ENCODE measurements around the gene ENTR1. TPM values are rescaled to one million over a fixed set of nuclear protein-coding genes. Genes with fewer than 3 reads are reported as not detected.

Gene ENTR1
- total RNA-seq, 1 donor from 2014 or later: 27.7 TPM

DNA sequence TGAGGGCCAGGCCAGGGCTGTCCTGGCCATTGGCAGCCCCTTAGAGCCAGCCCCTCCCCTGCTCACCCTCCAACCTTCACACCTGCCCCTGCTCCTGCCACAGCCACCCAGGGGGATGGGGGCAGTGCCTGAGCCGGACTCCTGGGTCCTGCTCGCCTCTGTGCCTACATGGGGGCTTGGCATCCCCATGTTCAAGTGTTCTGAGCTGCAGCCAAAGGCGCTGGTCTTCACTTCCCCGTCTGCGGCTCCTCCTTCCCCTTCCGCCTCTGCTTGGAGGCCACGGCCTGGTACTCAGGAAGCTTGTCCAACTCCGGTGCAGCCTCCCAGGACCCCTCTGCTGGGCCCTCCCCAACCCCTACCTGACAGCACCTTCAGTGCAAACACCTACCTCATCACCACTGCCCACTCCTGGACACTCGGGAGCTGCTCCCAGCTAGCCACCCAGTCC, 44.6 kb downstream of the ENTR1 start:
- DNase-seq (ENCODE audit: low spot score in 2 of 2): no peak
- no peak overlapping the region for H3K27ac ChIP-seq
- intact Hi-C loops (cut with DNase I): no loop called here
- no peak overlapping the region for H3K4me3 ChIP-seq
- H3K9me3 ChIP-seq: no peaks in the 10 kb centered on the region
- H3K4me1 ChIP-seq: peaks cover 5 to 8% of the 10 kb centered on the region in 2 donors
- no peaks in the 10 kb centered on the region for H3K27me3 ChIP-seq
- TF ChIP-seq, protein P1, sequence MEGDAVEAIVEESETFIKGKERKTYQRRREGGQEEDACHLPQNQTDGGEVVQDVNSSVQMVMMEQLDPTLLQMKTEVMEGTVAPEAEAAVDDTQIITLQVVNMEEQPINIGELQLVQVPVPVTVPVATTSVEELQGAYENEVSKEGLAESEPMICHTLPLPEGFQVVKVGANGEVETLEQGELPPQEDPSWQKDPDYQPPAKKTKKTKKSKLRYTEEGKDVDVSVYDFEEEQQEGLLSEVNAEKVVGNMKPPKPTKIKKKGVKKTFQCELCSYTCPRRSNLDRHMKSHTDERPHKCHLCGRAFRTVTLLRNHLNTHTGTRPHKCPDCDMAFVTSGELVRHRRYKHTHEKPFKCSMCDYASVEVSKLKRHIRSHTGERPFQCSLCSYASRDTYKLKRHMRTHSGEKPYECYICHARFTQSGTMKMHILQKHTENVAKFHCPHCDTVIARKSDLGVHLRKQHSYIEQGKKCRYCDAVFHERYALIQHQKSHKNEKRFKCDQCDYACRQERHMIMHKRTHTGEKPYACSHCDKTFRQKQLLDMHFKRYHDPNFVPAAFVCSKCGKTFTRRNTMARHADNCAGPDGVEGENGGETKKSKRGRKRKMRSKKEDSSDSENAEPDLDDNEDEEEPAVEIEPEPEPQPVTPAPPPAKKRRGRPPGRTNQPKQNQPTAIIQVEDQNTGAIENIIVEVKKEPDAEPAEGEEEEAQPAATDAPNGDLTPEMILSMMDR (IDR thresholded peaks at IDR 0.05): no peak
- H3K36me3 ChIP-seq: no peaks in the 10 kb centered on the region

DNA sequence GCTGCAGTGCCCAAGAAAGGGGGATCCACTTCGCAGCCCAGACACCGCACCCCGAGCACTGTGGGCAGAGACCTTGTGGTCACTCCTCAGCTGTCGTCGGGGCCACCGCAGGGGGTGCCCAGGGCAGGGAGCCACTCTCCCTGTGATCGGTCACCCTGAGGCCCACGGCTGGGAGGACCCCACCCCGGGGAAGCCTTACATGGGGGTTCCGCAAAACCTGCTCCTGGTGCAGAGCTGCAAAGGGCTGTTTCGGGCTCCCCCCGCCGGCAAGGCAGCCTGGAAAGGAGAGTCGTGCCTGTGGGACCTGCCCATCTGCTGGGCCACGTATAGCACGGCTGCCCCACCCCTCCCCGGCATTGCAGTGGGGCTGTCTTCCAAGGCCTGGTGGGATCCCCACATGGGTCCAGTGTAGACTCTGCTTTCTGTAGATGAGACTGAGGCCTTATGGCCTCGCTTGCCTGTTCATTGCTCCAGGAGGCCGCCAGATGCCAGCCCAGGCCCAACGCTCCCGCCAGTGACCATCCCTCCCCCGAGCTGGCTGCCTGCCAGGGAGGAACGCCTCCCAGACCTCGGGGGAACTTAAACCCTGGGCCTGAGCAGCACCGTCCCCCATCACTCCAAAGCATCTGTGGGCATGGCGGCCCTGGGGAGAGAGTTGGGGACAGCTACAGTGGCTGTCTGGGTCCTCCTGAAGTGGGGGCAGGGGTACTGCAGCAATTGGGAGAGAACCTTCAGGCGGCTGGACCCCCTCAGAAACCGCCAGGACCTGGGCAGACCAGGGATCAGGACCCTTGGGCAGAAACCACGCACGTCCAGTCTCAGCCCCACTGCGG, 45.3 kb downstream of the ENTR1 start:
- Histone ChIP-seq H3K36me3 (no peaks in the 10 kb centered on the region), H3K27me3 (no peaks in the 10 kb centered on the region), H3K27ac (no peak overlapping the region), H3K4me1 (peaks cover 5 to 8% of the 10 kb centered on the region in 2 donors), H3K4me3 (no peak overlapping the region), H3K9me3 (no peaks in the 10 kb centered on the region)
- TF ChIP-seq, protein P1 (IDR thresholded peaks at IDR 0.05): no peak
- DNase-seq (ENCODE audit: low spot score in 2 of 2): no peak
- intact Hi-C loops (cut with DNase I): loop anchor here (5.0 kb wide), 2 partner anchors 53 to 182 kb away; partner anchors contain the start of gene NOTCH1

DNA sequence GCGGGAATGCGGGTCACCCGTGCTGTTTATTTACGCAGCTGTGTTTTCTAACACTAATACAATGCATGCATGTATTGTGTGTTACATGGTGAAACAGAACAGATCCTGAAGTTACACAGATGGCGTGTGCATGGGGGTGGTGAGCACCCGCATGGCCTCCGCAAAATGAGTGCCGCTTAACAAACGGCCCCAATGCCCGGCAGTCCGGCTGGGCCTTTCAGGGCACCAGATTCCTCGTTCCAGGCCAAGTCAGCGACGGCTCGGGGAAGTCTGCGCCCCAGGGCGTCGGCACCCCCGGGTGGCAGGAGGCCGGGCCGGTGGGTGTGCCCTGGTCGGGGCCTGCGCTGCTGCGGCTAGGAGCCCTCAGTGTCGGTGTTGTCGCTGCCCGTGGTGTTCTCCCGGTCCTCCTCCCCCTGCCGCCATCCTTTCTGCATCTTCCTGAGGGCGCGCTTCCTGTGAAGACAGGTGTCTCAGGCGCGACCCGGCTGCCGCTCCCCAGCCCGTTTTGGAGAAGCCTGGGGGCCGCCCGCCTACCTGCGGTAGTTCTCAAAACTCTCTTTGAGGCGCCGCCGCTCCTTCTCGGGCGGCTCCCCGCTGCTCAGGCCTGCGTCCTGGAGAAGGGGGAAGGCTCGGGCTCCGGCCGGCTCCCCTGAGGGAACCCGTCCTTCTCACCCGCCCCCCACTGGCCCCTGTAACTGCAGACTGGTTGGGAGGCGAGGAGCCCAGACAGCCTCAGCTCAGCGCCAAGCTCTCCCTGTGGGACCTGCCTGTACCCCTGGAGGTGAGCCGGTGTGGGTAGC, 46.3 kb downstream of the ENTR1 start:
- Histone ChIP-seq H3K27ac (no peak overlapping the region), H3K4me3 (peak overlapping the region; percentile 86 to 97), H3K9me3 (no peaks in the 10 kb centered on the region), H3K36me3 (peaks cover 0 to 5% of the 10 kb centered on the region in 2 donors), H3K27me3 (no peaks in the 10 kb centered on the region), H3K4me1 (peaks cover 5 to 8% of the 10 kb centered on the region in 2 donors)
- intact Hi-C loops (cut with DNase I): loop anchor here (1.0 to 5.0 kb wide), 7 partner anchors 19 to 183 kb away; partner anchors contain the start of genes ENTR1, GPSM1, NOTCH1 and PMPCA
- DNase-seq (ENCODE audit: low spot score in 2 of 2): no peak
- TF ChIP-seq, protein P1 (IDR thresholded peaks at IDR 0.05): peak in 1 of 3 experiments; percentile 20

DNA sequence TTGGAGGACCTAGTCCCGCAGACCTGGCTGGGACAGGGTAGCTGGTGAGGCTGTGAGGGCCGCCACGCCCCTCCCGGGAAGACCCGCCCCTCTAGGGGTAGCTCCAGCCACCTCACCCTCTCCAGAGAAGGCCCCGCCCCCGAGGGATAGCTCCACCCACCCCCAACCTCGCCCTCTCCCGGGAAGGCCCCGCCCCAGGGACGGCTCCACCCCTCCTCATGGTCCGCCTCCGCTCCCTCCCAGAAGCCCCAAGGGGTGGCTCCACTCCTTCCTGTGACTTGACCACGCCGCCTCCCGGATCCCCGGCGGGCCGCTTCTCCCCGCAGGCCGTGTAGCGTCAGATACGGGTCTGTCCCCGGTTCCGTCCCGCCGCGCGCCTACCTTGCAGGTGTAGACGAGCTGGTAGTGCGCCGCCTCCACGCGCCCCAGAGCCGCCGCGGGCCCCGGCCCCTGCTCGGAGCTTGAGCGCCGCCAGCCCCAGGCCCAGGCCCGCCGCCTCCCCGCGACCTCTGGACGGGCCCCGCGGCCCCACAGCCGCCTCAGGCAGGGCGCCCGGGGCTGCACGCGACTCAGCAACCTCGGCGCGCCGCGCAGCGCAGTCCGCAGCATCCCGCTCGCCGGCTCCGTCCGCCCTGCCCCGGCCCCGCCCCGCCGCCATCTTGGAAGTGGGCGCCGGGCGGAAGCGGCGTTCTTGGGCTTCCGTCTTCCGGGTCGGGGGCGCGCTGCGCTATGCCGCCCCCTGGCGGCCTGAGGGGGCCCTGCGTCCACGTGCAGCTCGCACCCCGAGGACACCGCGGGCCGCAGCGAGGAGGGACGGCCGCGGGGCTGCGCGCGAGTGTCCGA, 47.1 kb downstream of the ENTR1 start, which contains the start of gene DNLZ:
DNLZ (minus strand) TSS at position 639 of the 843 bp plus-strand sequence; CDS start at position 609, 30 bp downstream.
- H3K4me1 ChIP-seq: peaks cover 5 to 8% of the 10 kb centered on the region in 2 donors
- H3K9me3 ChIP-seq: no peaks in the 10 kb centered on the region
- H3K27ac ChIP-seq: peak within 1 kb of the TSS; percentile 85 to 90
- intact Hi-C loops (cut with DNase I): loop anchor here (1.0 to 5.0 kb wide), 7 partner anchors 18 to 184 kb away; partner anchors contain the start of genes ENTR1, GPSM1, NOTCH1 and PMPCA
- H3K27me3 ChIP-seq: no peaks in the 10 kb centered on the region
- TF ChIP-seq, protein P1 (IDR thresholded peaks at IDR 0.05): peak; percentile 94 to 99 (median 97)
- peaks cover 4 to 6% of the 10 kb centered on the region in 2 donors for H3K36me3 ChIP-seq
- H3K4me3 ChIP-seq: peak within 1 kb of the TSS; percentile 86 to 97
- peak; percentile 75 to 98 for DNase-seq (ENCODE audit: low spot score in 2 of 2)

DNA sequence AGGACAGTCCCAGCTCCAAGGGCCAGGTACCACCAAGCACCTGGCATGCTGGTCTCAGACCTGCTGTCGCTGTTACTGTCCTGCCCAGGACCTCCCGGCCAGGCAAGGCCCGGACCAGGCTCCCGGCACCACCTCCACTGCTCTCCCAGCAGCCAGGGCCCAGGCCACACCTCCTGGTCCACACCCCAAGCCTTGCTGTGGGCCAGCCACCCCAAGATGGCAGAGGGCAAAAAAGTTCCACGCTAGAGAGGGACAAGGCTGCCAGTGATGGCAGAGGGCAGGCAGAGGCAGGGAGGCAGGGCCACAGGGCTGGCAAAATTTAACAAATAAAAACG, 48.0 kb downstream of the ENTR1 start:
- H3K9me3 ChIP-seq: no peaks in the 10 kb centered on the region
- H3K4me3 ChIP-seq: no peak overlapping the region
- intact Hi-C loops (cut with DNase I): loop anchor here (5.0 kb wide), 2 partner anchors 50 to 185 kb away; partner anchors contain the start of gene NOTCH1
- H3K36me3 ChIP-seq: peaks cover 7 to 13% of the 10 kb centered on the region in 2 donors
- TF ChIP-seq, protein P1 (IDR thresholded peaks at IDR 0.05): no peak
- DNase-seq (ENCODE audit: low spot score in 2 of 2): no peak
- peaks cover 5 to 8% of the 10 kb centered on the region in 2 donors for H3K4me1 ChIP-seq
- H3K27ac ChIP-seq: peak overlapping the region; percentile 46 to 61
- H3K27me3 ChIP-seq: no peaks in the 10 kb centered on the region

All from ascending aorta (tissue), 2 donors.